Measurements from ENCODE around the gene PTGS2. TPM values are rescaled to one million over a fixed set of nuclear protein-coding genes. Genes with fewer than 3 reads are reported as not detected.

Gene PTGS2
- total and polyA plus RNA-seq, 5 donors, result 2.3 to 8.4 (median 6.1) TPM

Other genes with a start within 250 kb of the PTGS2 start
- gene PDC, start 219.3 kb downstream of the PTGS2 start, total RNA-seq, result not detected
- gene PDC, start 219.3 kb downstream of the PTGS2 start, polyA plus RNA-seq, result not detected
- gene PLA2G4A, start 148.5 kb upstream of the PTGS2 start, total RNA-seq, result 1 to 10 TPM; 5.1 to 8.4 (median 7.2) TPM
- 3.2 TPM for gene PLA2G4A, start 148.5 kb upstream of the PTGS2 start, polyA plus RNA-seq

Measured in right cardiac atrium (tissue), 5 donors.